Measurements from ENCODE around the gene FBXO33.

DNA sequence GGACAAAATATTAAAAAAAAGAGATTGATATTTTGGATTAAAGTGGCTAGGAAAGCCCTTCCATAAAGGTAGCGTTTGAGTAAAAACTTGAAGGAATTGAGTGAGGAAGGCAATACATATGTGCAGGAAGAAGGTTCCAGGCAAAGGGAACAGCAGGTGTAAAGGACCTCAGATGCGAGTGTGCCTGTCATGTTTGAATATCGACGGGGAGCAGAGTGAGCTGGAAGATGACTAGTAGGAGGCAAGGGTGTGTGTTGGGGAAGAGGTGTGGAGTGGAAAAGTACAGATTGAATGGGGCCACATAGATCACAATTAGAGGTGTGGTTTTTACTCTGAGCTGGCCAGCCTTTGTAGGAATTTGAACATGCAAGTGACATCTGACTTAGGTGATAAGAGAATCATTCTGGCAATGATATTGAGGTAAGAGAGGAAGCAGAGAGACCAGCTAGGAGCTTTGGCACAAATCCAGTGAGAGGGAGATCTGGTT lies 15.0 kb upstream of the FBXO33 start:
- TF ChIP-seq, protein P1, sequence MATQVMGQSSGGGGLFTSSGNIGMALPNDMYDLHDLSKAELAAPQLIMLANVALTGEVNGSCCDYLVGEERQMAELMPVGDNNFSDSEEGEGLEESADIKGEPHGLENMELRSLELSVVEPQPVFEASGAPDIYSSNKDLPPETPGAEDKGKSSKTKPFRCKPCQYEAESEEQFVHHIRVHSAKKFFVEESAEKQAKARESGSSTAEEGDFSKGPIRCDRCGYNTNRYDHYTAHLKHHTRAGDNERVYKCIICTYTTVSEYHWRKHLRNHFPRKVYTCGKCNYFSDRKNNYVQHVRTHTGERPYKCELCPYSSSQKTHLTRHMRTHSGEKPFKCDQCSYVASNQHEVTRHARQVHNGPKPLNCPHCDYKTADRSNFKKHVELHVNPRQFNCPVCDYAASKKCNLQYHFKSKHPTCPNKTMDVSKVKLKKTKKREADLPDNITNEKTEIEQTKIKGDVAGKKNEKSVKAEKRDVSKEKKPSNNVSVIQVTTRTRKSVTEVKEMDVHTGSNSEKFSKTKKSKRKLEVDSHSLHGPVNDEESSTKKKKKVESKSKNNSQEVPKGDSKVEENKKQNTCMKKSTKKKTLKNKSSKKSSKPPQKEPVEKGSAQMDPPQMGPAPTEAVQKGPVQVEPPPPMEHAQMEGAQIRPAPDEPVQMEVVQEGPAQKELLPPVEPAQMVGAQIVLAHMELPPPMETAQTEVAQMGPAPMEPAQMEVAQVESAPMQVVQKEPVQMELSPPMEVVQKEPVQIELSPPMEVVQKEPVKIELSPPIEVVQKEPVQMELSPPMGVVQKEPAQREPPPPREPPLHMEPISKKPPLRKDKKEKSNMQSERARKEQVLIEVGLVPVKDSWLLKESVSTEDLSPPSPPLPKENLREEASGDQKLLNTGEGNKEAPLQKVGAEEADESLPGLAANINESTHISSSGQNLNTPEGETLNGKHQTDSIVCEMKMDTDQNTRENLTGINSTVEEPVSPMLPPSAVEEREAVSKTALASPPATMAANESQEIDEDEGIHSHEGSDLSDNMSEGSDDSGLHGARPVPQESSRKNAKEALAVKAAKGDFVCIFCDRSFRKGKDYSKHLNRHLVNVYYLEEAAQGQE (IDR thresholded peaks at IDR 0.05; ENCODE audit: borderline replicate concordance), result no peak
- TF ChIP-seq EZH2 (IDR thresholded peaks at IDR 0.05; ENCODE audit: borderline replicate concordance, insufficient read depth, low read length, poor library complexity, severe bottlenecking), result no peak
